Suprapubic skin (tissue), 4 donors: Measurements from ENCODE around the gene RAB10. TPM values are rescaled to one million over a fixed set of nuclear protein-coding genes. Genes with fewer than 3 reads are reported as not detected.
"Not testable (repeated sequence)": the region's sequence is repeated elsewhere in the genome, so short reads cannot be mapped to it uniquely, and the experiment has no call there.

ENCODE experiments used
- DNase-seq, 2 donors: peaks; one replicate each; pipeline ENCODE4 v3.0.0-alpha.2; 2019; ENCODE audit warnings: low spot score in 2 of 2
- H3K27ac ChIP-seq: fragments of 200-600 bp; sonication (generic); one replicate; pipeline ENCODE4 v1.5.1; 2019
- H3K27me3 ChIP-seq: fragments of 200-600 bp; sonication (generic); one replicate; pipeline ENCODE4 v1.5.1; 2019
- H3K36me3 ChIP-seq: fragments of 200-600 bp; sonication (generic); one replicate; pipeline ENCODE4 v1.5.1; 2019
- H3K4me1 ChIP-seq: fragments of 200-600 bp; sonication (generic); one replicate; pipeline ENCODE4 v1.5.1; 2019
- H3K4me3 ChIP-seq: fragments of 200-600 bp; sonication (generic); one replicate; pipeline ENCODE4 v1.5.1; 2019; ENCODE audit warnings: mild to moderate bottlenecking
- H3K9me3 ChIP-seq: fragments of 200-600 bp; sonication (generic); one replicate; pipeline ENCODE4 v1.5.1; 2019
- CTCF ChIP-seq, 2 donors: fragments of 200-600 bp in 1 of 2; fragments of 450-650 bp in 1 of 2; sonication (generic) in 1 of 2; IDR thresholded peaks; one replicate each; pipeline ENCODE4 v1.5.1; 2016 to 2019; ENCODE audit warnings: antibody characterized with exemption in 2 of 2, mild to moderate bottlenecking in 1 of 2, moderate library complexity in 1 of 2
- EP300 ChIP-seq: sonication (generic); formaldehyde crosslinking; IDR thresholded peaks from one replicate; pipeline ENCODE4 v1.6.1; 2017; ENCODE audit warnings: antibody characterized with exemption
- POLR2A ChIP-seq, 2 donors: fragments of 450-650 bp; IDR thresholded peaks; one replicate each; pipeline ENCODE4 v1.6.1; 2017; ENCODE audit warnings: antibody characterized with exemption in 2 of 2, mild to moderate bottlenecking in 2 of 2, moderate library complexity in 2 of 2
- POLR2AphosphoS5 ChIP-seq, 3 donors: sonication (generic); formaldehyde crosslinking; IDR thresholded peaks; one replicate each; pipeline ENCODE4 v1.6.1; 2017; ENCODE audit warnings: antibody characterized with exemption in 3 of 3
- WGBS: methylation state at CpG from one replicate; pipeline ENCODE4 v1.1.5; 2018; 5-methylcytosine and 5-hydroxymethylcytosine counted together
- total RNA-seq, 4 donors: library from RNA; depleted of rRNA; stranded (reverse); fragments of >200 nt; gene quantifications; one replicate each; pipeline ENCODE4 v1.1.0, GENCODE V29; 2016

Gene RAB10
- total RNA-seq, 4 donors from 2014 or later = 145 to 171 (median 165) TPM

GRCh38 chr2:26089337-26089736 lies 55.5 kb downstream of the RAB10 start:
- Histone ChIP-seq H3K36me3 (peaks cover 9% of the 10 kb centered on the region), H3K4me3 (no peak overlapping the region), H3K4me1 (peaks cover 7% of the 10 kb centered on the region), H3K9me3 (no peaks in the 10 kb centered on the region), H3K27ac (no peak overlapping the region), H3K27me3 (no peaks in the 10 kb centered on the region)
- 93% methylated on average over 2 of the region's 2 CpGs for WGBS
- DNase-seq = no peak
- TF ChIP-seq POLR2AphosphoS5 (IDR thresholded peaks at IDR 0.05) (no peak), EP300 (no peak), POLR2A (IDR thresholded peaks at IDR 0.05) (no peak), CTCF (IDR thresholded peaks at IDR 0.05) (no peak)

GRCh38 chr2:26095758-26096157 lies 61.9 kb downstream of the RAB10 start:
- Histone ChIP-seq H3K27ac (no peak overlapping the region), H3K4me3 (no peak overlapping the region), H3K27me3 (no peaks in the 10 kb centered on the region), H3K4me1 (peaks cover 6% of the 10 kb centered on the region), H3K36me3 (peaks cover 10% of the 10 kb centered on the region), H3K9me3 (no peaks in the 10 kb centered on the region)
- no peak for DNase-seq
- no peak for TF ChIP-seq EP300
- 99% methylated on average over 5 of the region's 5 CpGs for WGBS

- 96% methylated on average over 1 of the region's 1 CpG for WGBS
- no peak for TF ChIP-seq POLR2AphosphoS5 (IDR thresholded peaks at IDR 0.05)
- no peak for TF ChIP-seq POLR2A (IDR thresholded peaks at IDR 0.05)
- TF ChIP-seq EP300 = no peak
- TF ChIP-seq CTCF (IDR thresholded peaks at IDR 0.05) = no peak
- H3K4me3 ChIP-seq = no peak overlapping the region
Measured at GRCh38 chr2:26099933-26100332, 66.0 kb downstream of the RAB10 start.

GRCh38 chr2:26100384-26100783 lies 66.5 kb downstream of the RAB10 start:
- H3K27ac ChIP-seq = no peak overlapping the region
- no peak for TF ChIP-seq POLR2A (IDR thresholded peaks at IDR 0.05)
- TF ChIP-seq EP300 = no peak
- TF ChIP-seq POLR2AphosphoS5 (IDR thresholded peaks at IDR 0.05) = no peak
- TF ChIP-seq CTCF (IDR thresholded peaks at IDR 0.05) = no peak
- 71% methylated on average over 1 of the region's 1 CpG for WGBS
- H3K9me3 ChIP-seq = no peaks in the 10 kb centered on the region
- peaks cover 17% of the 10 kb centered on the region for H3K36me3 ChIP-seq
- no peak for DNase-seq
- H3K27me3 ChIP-seq = no peaks in the 10 kb centered on the region
- H3K4me3 ChIP-seq = no peak overlapping the region
- no peaks in the 10 kb centered on the region for H3K4me1 ChIP-seq

More at GRCh38 chr2:26099933-26100332, 66.0 kb downstream of the RAB10 start:
- Histone ChIP-seq H3K9me3 (no peaks in the 10 kb centered on the region), H3K27ac (no peak overlapping the region), H3K27me3 (no peaks in the 10 kb centered on the region), H3K36me3 (peaks cover 15% of the 10 kb centered on the region), H3K4me1 (no peaks in the 10 kb centered on the region)
- no peak for DNase-seq

- Histone ChIP-seq H3K27me3 (no peaks in the 10 kb centered on the region), H3K4me1 (no peaks in the 10 kb centered on the region), H3K36me3 (peaks cover 21% of the 10 kb centered on the region), H3K4me3 (no peak overlapping the region), H3K9me3 (no peaks in the 10 kb centered on the region), H3K27ac (no peak overlapping the region)
- WGBS = 98% methylated on average over 4 of the region's 4 CpGs
- DNase-seq = no peak
- TF ChIP-seq EP300 = no peak
- no peak for TF ChIP-seq POLR2AphosphoS5 (IDR thresholded peaks at IDR 0.05)
- no peak for TF ChIP-seq CTCF (IDR thresholded peaks at IDR 0.05)
- no peak for TF ChIP-seq POLR2A (IDR thresholded peaks at IDR 0.05)
Measured at GRCh38 chr2:26103752-26104151, 69.9 kb downstream of the RAB10 start.

- H3K27me3 ChIP-seq, DNase-seq, H3K9me3 ChIP-seq, H3K4me3 ChIP-seq, H3K4me1 ChIP-seq, H3K27ac ChIP-seq: not testable (repeated sequence)
- 97% methylated on average over 6 of the region's 6 CpGs for WGBS
- H3K36me3 ChIP-seq = peaks cover 29% of the 10 kb centered on the region
Measured at GRCh38 chr2:26108701-26109100, 74.8 kb downstream of the RAB10 start.
